HG03039 (cell line): Measurements from ENCODE around the gene RIMS3.

Experiments
- ATAC-seq: cut with Tn5 transposase; IDR thresholded peaks from one replicate; pipeline ENCODE4 v1.9.1; 2021; ENCODE audit warnings: mild to moderate bottlenecking, moderate library complexity; ENCODE audit not compliant: unreplicated experiment

The RIMS3 gene

GRCh38 chr1:40691538-40692428 lies 26.3 kb upstream of the RIMS3 start, which contains the start of gene NFYC:
Gene NFYC (plus strand): TSS chr1:40691704. CDS start chr1:40738844, 47,140 bp downstream.
- ATAC-seq: peak; percentile 68

GRCh38 chr1:40690771-40691537 lies 25.5 kb upstream of the RIMS3 start:
- ATAC-seq: no peak

- no peak for ATAC-seq
Observed at GRCh38 chr1:40689737-40690136, 24.3 kb upstream of the RIMS3 start.

- ATAC-seq: no peak
Observed at GRCh38 chr1:40687661-40688060, 22.2 kb upstream of the RIMS3 start.

GRCh38 chr1:40687059-40687458 lies 21.6 kb upstream of the RIMS3 start:
- no peak for ATAC-seq

- no peak for ATAC-seq
Observed at GRCh38 chr1:40684669-40685068, 19.2 kb upstream of the RIMS3 start.

GRCh38 chr1:40679165-40679953 lies 13.9 kb upstream of the RIMS3 start:
- no peak for ATAC-seq

- ATAC-seq: no peak
Observed at GRCh38 chr1:40676501-40676900, 11.0 kb upstream of the RIMS3 start.

GRCh38 chr1:40673452-40673851 lies 8.0 kb upstream of the RIMS3 start:
- no peak for ATAC-seq

- peak; percentile 48 for ATAC-seq
Observed at GRCh38 chr1:40668769-40669525, 3.5 kb upstream of the RIMS3 start.

- no peak for ATAC-seq
Observed at GRCh38 chr1:40664791-40665190, 691 bp downstream of the RIMS3 start.

GRCh38 chr1:40664167-40664537 lies 1.3 kb downstream of the RIMS3 start:
- no peak for ATAC-seq

GRCh38 chr1:40663324-40664166 lies 1.9 kb downstream of the RIMS3 start:
- no peak for ATAC-seq

GRCh38 chr1:40662864-40663263 lies 2.6 kb downstream of the RIMS3 start:
- ATAC-seq: no peak

- ATAC-seq: no peak
Observed at GRCh38 chr1:40662151-40662550, 3.3 kb downstream of the RIMS3 start.

- ATAC-seq: no peak
Observed at GRCh38 chr1:40661678-40662077, 3.8 kb downstream of the RIMS3 start.

- ATAC-seq: no peak
Observed at GRCh38 chr1:40659649-40659947, 5.9 kb downstream of the RIMS3 start.

- no peak for ATAC-seq
Observed at GRCh38 chr1:40658751-40659648, 6.5 kb downstream of the RIMS3 start.

GRCh38 chr1:40657046-40657445 lies 8.4 kb downstream of the RIMS3 start:
- no peak for ATAC-seq
